ENCODE measurements around the gene GLRX. TPM values are rescaled to one million over a fixed set of nuclear protein-coding genes. Genes with fewer than 3 reads are reported as not detected.

The GLRX gene
- total RNA-seq, 1 experiment from 2014 or later, result 27.3 TPM

DNA sequence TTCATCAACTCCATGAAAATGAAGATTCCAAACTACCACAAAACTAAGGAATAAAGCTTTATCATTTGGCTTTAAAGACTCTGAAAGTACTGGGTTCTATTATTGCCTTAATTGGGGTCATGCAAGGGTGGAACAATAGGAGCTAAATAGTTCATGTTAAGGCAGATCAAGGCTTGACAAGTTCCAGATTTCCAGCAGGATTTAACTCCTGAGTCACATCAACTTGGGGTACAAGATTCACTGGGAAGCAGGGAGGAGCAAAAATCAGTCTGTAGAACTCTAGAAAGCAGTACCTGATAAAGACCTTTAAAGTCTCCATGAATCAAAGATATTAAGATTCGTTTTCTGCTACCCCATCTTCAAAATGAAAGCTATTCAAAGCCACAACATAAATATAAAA, 41.9 kb upstream of the GLRX start:
- BruUV-seq (replicated peaks), result no TSS peak
- CTCF ChIA-PET, result no interaction called here
- no peak overlapping the region for H3K27ac ChIP-seq (ENCODE audit: low read depth, low read length, poor library complexity, severe bottlenecking)

DNA sequence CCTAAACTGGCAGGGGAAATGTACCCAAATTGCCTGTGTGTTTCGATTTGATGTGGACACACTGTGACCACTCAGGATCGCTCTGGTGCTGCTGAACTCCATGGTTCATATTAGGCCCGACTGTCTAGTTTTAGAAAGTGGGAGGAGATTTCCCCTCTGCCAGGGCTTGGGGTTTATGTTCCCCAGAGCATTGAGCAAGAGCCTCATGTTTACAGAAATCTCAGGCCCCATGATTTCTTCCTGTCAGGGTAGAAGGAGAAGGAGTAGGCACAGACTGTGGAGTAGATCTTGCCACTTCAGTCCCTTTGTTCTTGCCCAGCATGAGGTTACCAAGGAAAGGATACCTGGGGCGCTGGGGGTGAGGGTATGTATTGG, 40.8 kb upstream of the GLRX start:
- Histone ChIP-seq H3K9me3 (ENCODE audit: low read depth, low read length, poor library complexity, severe bottlenecking) (no peaks in the 10 kb centered on the region), H3K27ac (ENCODE audit: low read depth, low read length, poor library complexity, severe bottlenecking) (no peak overlapping the region), H3K27me3 (replicated peaks; ENCODE audit: insufficient read depth, low read depth, low read length, poor library complexity) (no peaks in the 10 kb centered on the region), H3K4me3 (ENCODE audit: low read depth, low read length, poor library complexity, severe bottlenecking) (no peak overlapping the region), H3K36me3 (ENCODE audit: insufficient read depth, low read length, poor library complexity, severe bottlenecking) (no peaks in the 10 kb centered on the region), H3K4me1 (ENCODE audit: insufficient read depth, low read length, poor library complexity, severe bottlenecking) (peaks cover 18% of the 10 kb centered on the region)
- peak; percentile 79 for DNase-seq (ENCODE audit: low spot score)
- BruUV-seq (replicated peaks), result no TSS peak
- ChIA-PET CTCF (no interaction called here), POLR2A (ENCODE audit: low non-redundant PET) (no interaction called here)
- TF ChIP-seq EZH2 (IDR thresholded peaks at IDR 0.05; ENCODE audit: borderline replicate concordance, low read depth, low read length, poor library complexity, severe bottlenecking), result no peak
- TF ChIP-seq, protein P1, sequence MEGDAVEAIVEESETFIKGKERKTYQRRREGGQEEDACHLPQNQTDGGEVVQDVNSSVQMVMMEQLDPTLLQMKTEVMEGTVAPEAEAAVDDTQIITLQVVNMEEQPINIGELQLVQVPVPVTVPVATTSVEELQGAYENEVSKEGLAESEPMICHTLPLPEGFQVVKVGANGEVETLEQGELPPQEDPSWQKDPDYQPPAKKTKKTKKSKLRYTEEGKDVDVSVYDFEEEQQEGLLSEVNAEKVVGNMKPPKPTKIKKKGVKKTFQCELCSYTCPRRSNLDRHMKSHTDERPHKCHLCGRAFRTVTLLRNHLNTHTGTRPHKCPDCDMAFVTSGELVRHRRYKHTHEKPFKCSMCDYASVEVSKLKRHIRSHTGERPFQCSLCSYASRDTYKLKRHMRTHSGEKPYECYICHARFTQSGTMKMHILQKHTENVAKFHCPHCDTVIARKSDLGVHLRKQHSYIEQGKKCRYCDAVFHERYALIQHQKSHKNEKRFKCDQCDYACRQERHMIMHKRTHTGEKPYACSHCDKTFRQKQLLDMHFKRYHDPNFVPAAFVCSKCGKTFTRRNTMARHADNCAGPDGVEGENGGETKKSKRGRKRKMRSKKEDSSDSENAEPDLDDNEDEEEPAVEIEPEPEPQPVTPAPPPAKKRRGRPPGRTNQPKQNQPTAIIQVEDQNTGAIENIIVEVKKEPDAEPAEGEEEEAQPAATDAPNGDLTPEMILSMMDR (conservative IDR thresholded peaks at IDR 0.05; ENCODE audit: low read depth, low read length), result no peak
- intact Hi-C loops (cut with micrococcal nuclease; ENCODE audit: unreplicated experiment), result loop anchor here (5.0 kb wide), 1 partner anchor 99 kb away; the partner anchor contains the start of gene ELL2

More for the DNA sequence above, 41.9 kb upstream of the GLRX start:
- Histone ChIP-seq H3K27me3 (replicated peaks; ENCODE audit: insufficient read depth, low read depth, low read length, poor library complexity) (no peaks in the 10 kb centered on the region), H3K36me3 (ENCODE audit: insufficient read depth, low read length, poor library complexity, severe bottlenecking) (no peaks in the 10 kb centered on the region), H3K9me3 (ENCODE audit: low read depth, low read length, poor library complexity, severe bottlenecking) (no peaks in the 10 kb centered on the region), H3K4me1 (ENCODE audit: insufficient read depth, low read length, poor library complexity, severe bottlenecking) (peaks cover 18% of the 10 kb centered on the region), H3K4me3 (ENCODE audit: low read depth, low read length, poor library complexity, severe bottlenecking) (no peak overlapping the region)
- POLR2A ChIA-PET (ENCODE audit: low non-redundant PET), result no interaction called here
- intact Hi-C loops (cut with micrococcal nuclease; ENCODE audit: unreplicated experiment), result loop anchor here (5.0 kb wide), 1 partner anchor 98 kb away; the partner anchor contains the start of gene ELL2
- TF ChIP-seq, protein P1 (conservative IDR thresholded peaks at IDR 0.05; ENCODE audit: low read depth, low read length), result no peak
- TF ChIP-seq EZH2 (IDR thresholded peaks at IDR 0.05; ENCODE audit: borderline replicate concordance, low read depth, low read length, poor library complexity, severe bottlenecking), result no peak
- no peak for DNase-seq (ENCODE audit: low spot score)

DNA sequence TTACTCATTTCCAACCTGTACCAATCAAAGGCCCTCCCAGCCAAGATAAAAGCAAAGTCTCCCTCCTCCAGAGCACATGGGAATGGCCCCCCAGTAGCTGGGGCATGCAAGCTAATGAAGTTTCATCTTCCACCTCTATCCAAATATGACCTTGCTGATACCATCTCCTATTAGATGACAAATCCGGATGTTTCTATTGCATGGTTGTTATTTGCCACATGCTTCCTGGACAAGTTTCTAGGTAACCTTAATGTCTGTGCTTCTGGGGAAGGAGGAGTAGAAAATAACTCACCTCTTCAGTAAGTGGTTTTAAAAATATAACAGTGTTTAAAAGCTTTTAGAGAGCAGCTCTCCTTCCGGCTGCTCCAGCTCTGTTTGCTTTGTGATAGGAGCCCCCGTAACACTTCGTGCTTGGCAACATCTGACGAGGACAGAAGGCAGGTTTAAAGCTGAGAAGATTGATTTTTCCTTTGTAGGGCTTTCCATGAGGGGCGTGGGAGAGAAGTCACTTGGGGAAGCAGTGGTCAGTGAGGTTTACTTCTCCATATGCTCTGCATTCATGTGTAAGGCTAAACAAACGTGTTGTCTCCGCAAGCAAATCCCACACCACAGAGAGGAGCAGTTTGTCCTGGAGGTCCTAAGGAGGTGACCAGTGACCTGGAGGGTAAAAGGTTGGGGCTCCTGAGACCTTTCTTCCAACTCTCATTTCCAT, 40.3 kb upstream of the GLRX start:
- H3K36me3 ChIP-seq (ENCODE audit: insufficient read depth, low read length, poor library complexity, severe bottlenecking), result no peaks in the 10 kb centered on the region

More for the DNA sequence above, 40.3 kb upstream of the GLRX start:
- DNase-seq (ENCODE audit: low spot score), result no peak
- TF ChIP-seq EZH2 (IDR thresholded peaks at IDR 0.05; ENCODE audit: borderline replicate concordance, low read depth, low read length, poor library complexity, severe bottlenecking), result no peak
- TF ChIP-seq, protein P1 (conservative IDR thresholded peaks at IDR 0.05; ENCODE audit: low read depth, low read length), result no peak
- no TSS peak for BruUV-seq (replicated peaks)
- peaks cover 18% of the 10 kb centered on the region for H3K4me1 ChIP-seq (ENCODE audit: insufficient read depth, low read length, poor library complexity, severe bottlenecking)
- no peaks in the 10 kb centered on the region for H3K27me3 ChIP-seq (replicated peaks; ENCODE audit: insufficient read depth, low read depth, low read length, poor library complexity)
- POLR2A ChIA-PET (ENCODE audit: low non-redundant PET), result no interaction called here
- H3K4me3 ChIP-seq (ENCODE audit: low read depth, low read length, poor library complexity, severe bottlenecking), result no peak overlapping the region
- H3K9me3 ChIP-seq (ENCODE audit: low read depth, low read length, poor library complexity, severe bottlenecking), result no peaks in the 10 kb centered on the region
- CTCF ChIA-PET, result no interaction called here
- H3K27ac ChIP-seq (ENCODE audit: low read depth, low read length, poor library complexity, severe bottlenecking), result no peak overlapping the region
- intact Hi-C loops (cut with micrococcal nuclease; ENCODE audit: unreplicated experiment), result loop anchor here (5.0 kb wide), 1 partner anchor 99 kb away; the partner anchor contains the start of gene ELL2

All from A673 (cell line).